Neural cell (in vitro differentiated cells): Measurements from ENCODE around the gene SLC6A5.

Experiments
- EP300 ChIP-seq: fragments of 450-650 bp; conservative IDR thresholded peaks from 2 replicates; pipeline ENCODE4 v1.6.1; 2014; ENCODE audit warnings: antibody characterized with exemption, mild to moderate bottlenecking, moderate library complexity; ENCODE audit not compliant: poor library complexity, severe bottlenecking
- EZH2 ChIP-seq: fragments of 200-600, 300-800 bp; shearing (Covaris generic), sonication (generic); IDR thresholded peaks from 2 replicates; pipeline ENCODE4 v1.6.1; 2014; ENCODE audit warnings: antibody characterized with exemption, low read length, borderline replicate concordance, mild to moderate bottlenecking; ENCODE audit not compliant: insufficient read depth, poor library complexity, severe bottlenecking
- MXI1 ChIP-seq: fragments of 450-650 bp; conservative IDR thresholded peaks from 2 replicates; pipeline ENCODE4 v1.6.1; 2014; ENCODE audit warnings: antibody characterized with exemption, mild to moderate bottlenecking; ENCODE audit not compliant: poor library complexity, severe bottlenecking
- POLR2AphosphoS5 ChIP-seq: IDR thresholded peaks from 2 replicates; pipeline ENCODE4 v1.6.1; 2012
- RAD21 ChIP-seq: fragments of 450-650 bp; conservative IDR thresholded peaks from 2 replicates; pipeline ENCODE4 v1.6.1; 2014; ENCODE audit warnings: antibody characterized with exemption, mild to moderate bottlenecking, moderate library complexity
- SMC3 ChIP-seq: fragments of 450-650 bp; conservative IDR thresholded peaks from 2 replicates; pipeline ENCODE4 v1.6.1; 2014; ENCODE audit warnings: antibody characterized with exemption, mild to moderate bottlenecking, moderate library complexity; ENCODE audit not compliant: poor library complexity
- TAF1 ChIP-seq: IDR thresholded peaks from 2 replicates; pipeline ENCODE4 v1.6.1; 2012; ENCODE audit warnings: low read depth
- TF ChIP-seq, protein P1 (sequence below): fragments of 450-650 bp; IDR thresholded peaks from 2 replicates; pipeline ENCODE4 v1.5.1; 2014; ENCODE audit warnings: antibody characterized with exemption, mild to moderate bottlenecking, moderate library complexity; ENCODE audit not compliant: poor library complexity, severe bottlenecking
- TF ChIP-seq, protein P2 (sequence below): IDR thresholded peaks from 2 replicates; pipeline ENCODE4 v1.6.1; 2012; ENCODE audit warnings: borderline replicate concordance

DNA sequence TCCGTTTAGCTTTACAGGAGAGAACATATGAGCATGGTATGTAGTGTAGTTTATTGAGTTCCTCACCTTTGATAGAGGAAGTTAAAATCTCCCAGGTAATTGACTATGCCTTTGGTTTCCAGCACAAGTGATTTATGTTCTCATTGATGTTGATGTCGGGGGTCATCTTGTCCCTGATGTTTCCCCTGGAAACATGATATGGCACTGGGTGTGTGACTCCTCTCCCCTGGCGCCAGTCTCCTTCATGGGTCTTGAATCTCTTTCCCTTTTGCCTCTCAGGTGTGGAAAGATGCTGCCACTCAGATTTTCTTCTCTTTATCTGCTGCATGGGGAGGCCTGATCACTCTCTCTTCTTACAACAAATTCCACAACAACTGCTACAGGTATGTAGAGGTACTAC lies 28.3 kb downstream of the SLC6A5 start:
- TF ChIP-seq, protein P1, sequence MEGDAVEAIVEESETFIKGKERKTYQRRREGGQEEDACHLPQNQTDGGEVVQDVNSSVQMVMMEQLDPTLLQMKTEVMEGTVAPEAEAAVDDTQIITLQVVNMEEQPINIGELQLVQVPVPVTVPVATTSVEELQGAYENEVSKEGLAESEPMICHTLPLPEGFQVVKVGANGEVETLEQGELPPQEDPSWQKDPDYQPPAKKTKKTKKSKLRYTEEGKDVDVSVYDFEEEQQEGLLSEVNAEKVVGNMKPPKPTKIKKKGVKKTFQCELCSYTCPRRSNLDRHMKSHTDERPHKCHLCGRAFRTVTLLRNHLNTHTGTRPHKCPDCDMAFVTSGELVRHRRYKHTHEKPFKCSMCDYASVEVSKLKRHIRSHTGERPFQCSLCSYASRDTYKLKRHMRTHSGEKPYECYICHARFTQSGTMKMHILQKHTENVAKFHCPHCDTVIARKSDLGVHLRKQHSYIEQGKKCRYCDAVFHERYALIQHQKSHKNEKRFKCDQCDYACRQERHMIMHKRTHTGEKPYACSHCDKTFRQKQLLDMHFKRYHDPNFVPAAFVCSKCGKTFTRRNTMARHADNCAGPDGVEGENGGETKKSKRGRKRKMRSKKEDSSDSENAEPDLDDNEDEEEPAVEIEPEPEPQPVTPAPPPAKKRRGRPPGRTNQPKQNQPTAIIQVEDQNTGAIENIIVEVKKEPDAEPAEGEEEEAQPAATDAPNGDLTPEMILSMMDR: no peak
- TF ChIP-seq EP300 (no peak), POLR2AphosphoS5 (no peak), EZH2 (no peak), TAF1 (no peak), MXI1 (no peak), SMC3 (no peak), RAD21 (no peak)
- TF ChIP-seq, protein P2, sequence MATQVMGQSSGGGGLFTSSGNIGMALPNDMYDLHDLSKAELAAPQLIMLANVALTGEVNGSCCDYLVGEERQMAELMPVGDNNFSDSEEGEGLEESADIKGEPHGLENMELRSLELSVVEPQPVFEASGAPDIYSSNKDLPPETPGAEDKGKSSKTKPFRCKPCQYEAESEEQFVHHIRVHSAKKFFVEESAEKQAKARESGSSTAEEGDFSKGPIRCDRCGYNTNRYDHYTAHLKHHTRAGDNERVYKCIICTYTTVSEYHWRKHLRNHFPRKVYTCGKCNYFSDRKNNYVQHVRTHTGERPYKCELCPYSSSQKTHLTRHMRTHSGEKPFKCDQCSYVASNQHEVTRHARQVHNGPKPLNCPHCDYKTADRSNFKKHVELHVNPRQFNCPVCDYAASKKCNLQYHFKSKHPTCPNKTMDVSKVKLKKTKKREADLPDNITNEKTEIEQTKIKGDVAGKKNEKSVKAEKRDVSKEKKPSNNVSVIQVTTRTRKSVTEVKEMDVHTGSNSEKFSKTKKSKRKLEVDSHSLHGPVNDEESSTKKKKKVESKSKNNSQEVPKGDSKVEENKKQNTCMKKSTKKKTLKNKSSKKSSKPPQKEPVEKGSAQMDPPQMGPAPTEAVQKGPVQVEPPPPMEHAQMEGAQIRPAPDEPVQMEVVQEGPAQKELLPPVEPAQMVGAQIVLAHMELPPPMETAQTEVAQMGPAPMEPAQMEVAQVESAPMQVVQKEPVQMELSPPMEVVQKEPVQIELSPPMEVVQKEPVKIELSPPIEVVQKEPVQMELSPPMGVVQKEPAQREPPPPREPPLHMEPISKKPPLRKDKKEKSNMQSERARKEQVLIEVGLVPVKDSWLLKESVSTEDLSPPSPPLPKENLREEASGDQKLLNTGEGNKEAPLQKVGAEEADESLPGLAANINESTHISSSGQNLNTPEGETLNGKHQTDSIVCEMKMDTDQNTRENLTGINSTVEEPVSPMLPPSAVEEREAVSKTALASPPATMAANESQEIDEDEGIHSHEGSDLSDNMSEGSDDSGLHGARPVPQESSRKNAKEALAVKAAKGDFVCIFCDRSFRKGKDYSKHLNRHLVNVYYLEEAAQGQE: no peak
